ENCODE measurements around the gene PPP2R5C.
"Not testable (repeated sequence)": the region's sequence is repeated elsewhere in the genome, so short reads cannot be mapped to it uniquely, and the experiment has no call there.

The PPP2R5C gene

DNA sequence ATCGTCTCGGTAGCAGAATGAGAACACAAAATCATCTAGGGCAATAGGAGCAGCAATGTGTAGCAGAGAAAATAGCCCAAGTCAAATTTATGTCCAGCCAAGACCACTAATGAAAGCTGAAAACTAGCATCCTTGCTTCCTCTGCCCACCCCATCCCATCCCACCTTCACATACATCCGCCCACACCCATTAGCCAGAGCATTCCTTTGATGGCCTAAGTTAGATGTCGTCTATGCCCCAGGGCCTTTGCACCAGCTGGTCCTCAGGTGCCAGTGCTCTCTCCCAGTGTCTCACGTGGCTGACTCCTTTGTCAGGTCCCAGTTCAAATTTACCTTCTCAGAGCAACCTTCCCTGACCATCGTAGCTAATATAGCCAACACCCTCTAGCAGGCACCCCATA, 17.8 kb upstream of the PPP2R5C start:
- Histone ChIP-seq H2BK5ac (ENCODE audit: low read depth, low read length, poor library complexity, severe bottlenecking) (no peak overlapping the region), H3K18ac (ENCODE audit: low read depth in 1 of 2, low read length in 2 of 2) (no peak overlapping the region), H2BK120ac (ENCODE audit: low read depth, low read length) (no peak overlapping the region), H2AK5ac (ENCODE audit: low read length, severe bottlenecking) (no peak overlapping the region), H3K9ac (ENCODE audit: low read length) (no peak overlapping the region), H4K91ac (ENCODE audit: low read length) (no peak overlapping the region), H2BK12ac (ENCODE audit: low read length in 2 of 2) (no peak overlapping the region), H3K4me1 (ENCODE audit: control insufficient read depth, insufficient read depth, low read depth, low read length) (no peaks in the 10 kb centered on the region), H3K9me3 (ENCODE audit: control insufficient read depth, low read length) (peaks cover 10% of the 10 kb centered on the region), H3K4me3 (ENCODE audit: insufficient read depth in 1 of 2, low read depth in 1 of 2, low read length in 2 of 2) (no peak overlapping the region), H4K8ac (ENCODE audit: low read length) (no peak overlapping the region), H3K4me2 (ENCODE audit: low read length, poor library complexity, severe bottlenecking) (no peak overlapping the region), H2BK15ac (ENCODE audit: low read depth, poor library complexity, severe bottlenecking) (no peak overlapping the region), H3K23ac (ENCODE audit: low read length in 2 of 2) (no peak overlapping the region), H3K27ac (ENCODE audit: low read length, poor library complexity, severe bottlenecking) (no peak overlapping the region), H2AFZ (ENCODE audit: low read depth, low read length) (no peak overlapping the region), H3K27me3 (ENCODE audit: control insufficient read depth in 1 of 2, insufficient read depth in 1 of 2, low read length in 2 of 2) (peaks cover 6 to 8% of the 10 kb centered on the region in 2 experiments), H3K79me1 (replicated peaks; ENCODE audit: low read length, poor library complexity, severe bottlenecking) (no peaks in the 10 kb centered on the region), H3K4ac (ENCODE audit: low read depth in 1 of 2, low read length in 2 of 2) (no peak overlapping the region), H3K36me3 (ENCODE audit: control insufficient read depth in 1 of 2, insufficient read depth in 2 of 2, low read depth in 1 of 2, low read length in 2 of 2) (no peaks in the 10 kb centered on the region), H3K14ac (ENCODE audit: low read length in 2 of 2) (no peak overlapping the region)
- no peak for DNase-seq
- WGBS: 90% methylated on average over 6 of the region's 6 CpGs

DNA sequence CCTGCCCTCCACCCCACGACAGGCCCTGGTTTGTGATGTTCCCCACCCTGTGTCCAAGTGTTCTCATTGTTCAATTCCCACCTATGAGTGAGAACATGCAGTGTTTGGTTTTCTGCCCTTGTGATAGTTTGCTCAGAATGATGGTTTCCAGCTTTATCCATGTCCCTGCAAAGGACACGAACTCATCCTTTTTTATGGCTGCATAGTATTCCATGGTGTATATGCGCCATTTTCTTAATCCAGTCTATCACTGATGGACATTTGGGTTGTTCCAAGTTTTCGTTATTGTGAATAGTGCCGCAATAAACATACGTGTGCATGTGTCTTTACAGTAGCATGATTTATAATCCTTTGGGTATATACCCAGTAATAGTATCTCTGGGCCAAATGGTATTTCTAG, 17.1 kb upstream of the PPP2R5C start:
- not testable (repeated sequence) for H3K18ac ChIP-seq (ENCODE audit: low read depth in 1 of 2, low read length in 2 of 2); H3K4me1 ChIP-seq (ENCODE audit: control insufficient read depth, insufficient read depth, low read depth, low read length); H2BK5ac ChIP-seq (ENCODE audit: low read depth, low read length, poor library complexity, severe bottlenecking); H4K91ac ChIP-seq (ENCODE audit: low read length); DNase-seq; H2AFZ ChIP-seq (ENCODE audit: low read depth, low read length); H3K23ac ChIP-seq (ENCODE audit: low read length in 2 of 2); H3K4me2 ChIP-seq (ENCODE audit: low read length, poor library complexity, severe bottlenecking); H3K27ac ChIP-seq (ENCODE audit: low read length, poor library complexity, severe bottlenecking); H2BK15ac ChIP-seq (ENCODE audit: low read depth, poor library complexity, severe bottlenecking); H3K14ac ChIP-seq (ENCODE audit: low read length in 2 of 2); H2AK5ac ChIP-seq (ENCODE audit: low read length, severe bottlenecking); H3K36me3 ChIP-seq (ENCODE audit: control insufficient read depth in 1 of 2, insufficient read depth in 2 of 2, low read depth in 1 of 2, low read length in 2 of 2); H3K4ac ChIP-seq (ENCODE audit: low read depth in 1 of 2, low read length in 2 of 2); H2BK12ac ChIP-seq (ENCODE audit: low read length in 2 of 2); H3K9ac ChIP-seq (ENCODE audit: low read length); H3K9me3 ChIP-seq (ENCODE audit: control insufficient read depth, low read length); H4K8ac ChIP-seq (ENCODE audit: low read length); H3K79me1 ChIP-seq (replicated peaks; ENCODE audit: low read length, poor library complexity, severe bottlenecking); H3K4me3 ChIP-seq (ENCODE audit: insufficient read depth in 1 of 2, low read depth in 1 of 2, low read length in 2 of 2); H2BK120ac ChIP-seq (ENCODE audit: low read depth, low read length)
- peaks cover 6 to 14% of the 10 kb centered on the region in 2 experiments for H3K27me3 ChIP-seq (ENCODE audit: control insufficient read depth in 1 of 2, insufficient read depth in 1 of 2, low read length in 2 of 2)
- 86% methylated on average over 6 of the region's 6 CpGs for WGBS

- H3K4ac ChIP-seq (ENCODE audit: low read depth in 1 of 2, low read length in 2 of 2); H3K23ac ChIP-seq (ENCODE audit: low read length in 2 of 2); H2AK5ac ChIP-seq (ENCODE audit: low read length, severe bottlenecking); H2BK15ac ChIP-seq (ENCODE audit: low read depth, poor library complexity, severe bottlenecking); H3K4me1 ChIP-seq (ENCODE audit: control insufficient read depth, insufficient read depth, low read depth, low read length); H3K9ac ChIP-seq (ENCODE audit: low read length); H4K91ac ChIP-seq (ENCODE audit: low read length); H2BK120ac ChIP-seq (ENCODE audit: low read depth, low read length); H2AFZ ChIP-seq (ENCODE audit: low read depth, low read length); H3K9me3 ChIP-seq (ENCODE audit: control insufficient read depth, low read length); H2BK5ac ChIP-seq (ENCODE audit: low read depth, low read length, poor library complexity, severe bottlenecking); H2BK12ac ChIP-seq (ENCODE audit: low read length in 2 of 2); H3K4me2 ChIP-seq (ENCODE audit: low read length, poor library complexity, severe bottlenecking); DNase-seq; H3K27ac ChIP-seq (ENCODE audit: low read length, poor library complexity, severe bottlenecking); H3K14ac ChIP-seq (ENCODE audit: low read length in 2 of 2); H4K8ac ChIP-seq (ENCODE audit: low read length); H3K4me3 ChIP-seq (ENCODE audit: insufficient read depth in 1 of 2, low read depth in 1 of 2, low read length in 2 of 2); H3K18ac ChIP-seq (ENCODE audit: low read depth in 1 of 2, low read length in 2 of 2); H3K79me1 ChIP-seq (replicated peaks; ENCODE audit: low read length, poor library complexity, severe bottlenecking); H3K36me3 ChIP-seq (ENCODE audit: control insufficient read depth in 1 of 2, insufficient read depth in 2 of 2, low read depth in 1 of 2, low read length in 2 of 2): not testable (repeated sequence)
- H3K27me3 ChIP-seq (ENCODE audit: control insufficient read depth in 1 of 2, insufficient read depth in 1 of 2, low read length in 2 of 2): peaks cover 18 to 57% of the 10 kb centered on the region in 2 experiments
- 71% methylated on average over 5 of the region's 5 CpGs for whole genome bisulfite sequencing
These were observed 11.8 kb upstream of the PPP2R5C start for GRCh38 chr14:101749756-101750155.

GRCh38 chr14:101754893-101755292, 6.6 kb upstream of the PPP2R5C start:
- Histone ChIP-seq H3K4me3 (ENCODE audit: insufficient read depth in 1 of 2, low read depth in 1 of 2, low read length in 2 of 2) (no peak overlapping the region), H3K79me1 (replicated peaks; ENCODE audit: low read length, poor library complexity, severe bottlenecking) (no peaks in the 10 kb centered on the region), H3K4ac (ENCODE audit: low read depth in 1 of 2, low read length in 2 of 2) (no peak overlapping the region), H3K18ac (ENCODE audit: low read depth in 1 of 2, low read length in 2 of 2) (no peak overlapping the region), H3K23ac (ENCODE audit: low read length in 2 of 2) (no peak overlapping the region), H3K4me2 (ENCODE audit: low read length, poor library complexity, severe bottlenecking) (no peak overlapping the region), H3K27me3 (ENCODE audit: control insufficient read depth in 1 of 2, insufficient read depth in 1 of 2, low read length in 2 of 2) (peaks cover 32 to 72% of the 10 kb centered on the region in 2 experiments), H4K91ac (ENCODE audit: low read length) (no peak overlapping the region), H4K8ac (ENCODE audit: low read length) (no peak overlapping the region), H2AK5ac (ENCODE audit: low read length, severe bottlenecking) (no peak overlapping the region), H3K36me3 (ENCODE audit: control insufficient read depth in 1 of 2, insufficient read depth in 2 of 2, low read depth in 1 of 2, low read length in 2 of 2) (no peaks in the 10 kb centered on the region), H2BK15ac (ENCODE audit: low read depth, poor library complexity, severe bottlenecking) (no peak overlapping the region), H3K9me3 (ENCODE audit: control insufficient read depth, low read length) (peaks cover 2% of the 10 kb centered on the region), H3K27ac (ENCODE audit: low read length, poor library complexity, severe bottlenecking) (no peak overlapping the region), H2BK5ac (ENCODE audit: low read depth, low read length, poor library complexity, severe bottlenecking) (no peak overlapping the region), H3K9ac (ENCODE audit: low read length) (no peak overlapping the region), H3K4me1 (ENCODE audit: control insufficient read depth, insufficient read depth, low read depth, low read length) (peaks cover under 1% of the 10 kb centered on the region), H2AFZ (ENCODE audit: low read depth, low read length) (no peak overlapping the region), H2BK12ac (ENCODE audit: low read length in 2 of 2) (no peak overlapping the region), H2BK120ac (ENCODE audit: low read depth, low read length) (no peak overlapping the region), H3K14ac (ENCODE audit: low read length in 2 of 2) (no peak overlapping the region)
- no peak for DNase-seq
- WGBS: 75% methylated on average over 4 of the region's 4 CpGs

Data from mesenchymal stem cell (in vitro differentiated cells and primary cell).